SK-N-SH treated with all-trans-retinoic acid at 6 μM for 48 hours (cell line): ENCODE results near the gene KRT25.

Experiments
- ARNTL ChIP-seq: fragments of 450-650 bp; formaldehyde crosslinking; IDR thresholded peaks from 2 replicates; pipeline ENCODE4 v1.5.0; 2020; ENCODE audit warnings: low read depth, mild to moderate bottlenecking, moderate library complexity, borderline replicate concordance
- SNAI2 ChIP-seq: fragments of 250-450 bp; sonication (Bioruptor Pico); IDR thresholded peaks from 2 replicates; pipeline ENCODE4 v1.5.0; 2020; ENCODE audit warnings: mild to moderate bottlenecking, moderate library complexity
- TCF4 ChIP-seq: fragments of 250-450 bp; sonication (Bioruptor Pico); IDR thresholded peaks from 2 replicates; pipeline ENCODE4 v1.8.0; 2021; ENCODE audit warnings: mild to moderate bottlenecking, moderate library complexity, borderline replicate concordance
- ZFP3 ChIP-seq: fragments of 250-450 bp; sonication (Bioruptor Pico); IDR thresholded peaks from 2 replicates; pipeline ENCODE4 v1.5.0; 2020; ENCODE audit warnings: mild to moderate bottlenecking, moderate library complexity
- TF ChIP-seq, protein P1 (sequence below): fragments of 250-450 bp; sonication (Bioruptor Pico); IDR thresholded peaks from 2 replicates; pipeline ENCODE4 v1.8.0; 2021; ENCODE audit warnings: low read depth, mild to moderate bottlenecking, moderate library complexity, borderline replicate concordance
- TF ChIP-seq, protein P2 (sequence below): fragments of 250-450 bp; sonication (Bioruptor Pico); IDR thresholded peaks from 2 replicates; pipeline ENCODE4 v1.5.1; 2020; ENCODE audit warnings: low read depth, mild to moderate bottlenecking, moderate library complexity
- TF ChIP-seq, protein P3 (sequence below): fragments of 250-450 bp; sonication (Bioruptor Pico); IDR thresholded peaks from 2 replicates; pipeline ENCODE4 v1.8.0; 2020; ENCODE audit warnings: mild to moderate bottlenecking, moderate library complexity, borderline replicate concordance

DNA sequence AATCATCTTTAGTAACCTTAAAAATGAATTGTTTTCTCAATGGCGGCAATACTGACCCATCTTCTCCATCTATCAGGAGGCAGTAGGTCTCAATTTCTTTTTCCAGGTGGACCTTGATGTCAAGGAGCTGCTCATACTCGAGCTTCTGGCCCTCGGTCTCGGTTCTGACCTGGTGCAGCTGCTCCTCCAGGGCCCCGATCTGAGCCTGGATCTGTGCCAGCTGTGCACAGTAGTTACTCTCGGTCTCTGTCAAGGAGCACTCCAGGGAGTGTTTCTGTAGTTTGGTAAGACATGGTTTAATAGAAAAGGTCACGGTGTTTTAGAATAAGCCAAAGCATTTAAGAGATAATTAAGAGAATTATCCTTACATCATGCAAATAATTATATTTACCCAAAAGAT is 22.3 kb upstream of the KRT25 start:
- TF ChIP-seq, protein P1, sequence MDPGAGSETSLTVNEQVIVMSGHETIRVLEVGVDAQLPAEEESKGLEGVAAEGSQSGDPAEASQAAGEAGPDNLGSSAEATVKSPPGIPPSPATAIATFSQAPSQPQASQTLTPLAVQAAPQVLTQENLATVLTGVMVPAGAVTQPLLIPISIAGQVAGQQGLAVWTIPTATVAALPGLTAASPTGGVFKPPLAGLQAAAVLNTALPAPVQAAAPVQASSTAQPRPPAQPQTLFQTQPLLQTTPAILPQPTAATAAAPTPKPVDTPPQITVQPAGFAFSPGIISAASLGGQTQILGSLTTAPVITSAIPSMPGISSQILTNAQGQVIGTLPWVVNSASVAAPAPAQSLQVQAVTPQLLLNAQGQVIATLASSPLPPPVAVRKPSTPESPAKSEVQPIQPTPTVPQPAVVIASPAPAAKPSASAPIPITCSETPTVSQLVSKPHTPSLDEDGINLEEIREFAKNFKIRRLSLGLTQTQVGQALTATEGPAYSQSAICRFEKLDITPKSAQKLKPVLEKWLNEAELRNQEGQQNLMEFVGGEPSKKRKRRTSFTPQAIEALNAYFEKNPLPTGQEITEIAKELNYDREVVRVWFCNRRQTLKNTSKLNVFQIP: no peak
- TF ChIP-seq TCF4 (no peak), SNAI2 (no peak), ZFP3 (CRISPR knock-in tag) (no peak), ARNTL (no peak)
- TF ChIP-seq, protein P2, sequence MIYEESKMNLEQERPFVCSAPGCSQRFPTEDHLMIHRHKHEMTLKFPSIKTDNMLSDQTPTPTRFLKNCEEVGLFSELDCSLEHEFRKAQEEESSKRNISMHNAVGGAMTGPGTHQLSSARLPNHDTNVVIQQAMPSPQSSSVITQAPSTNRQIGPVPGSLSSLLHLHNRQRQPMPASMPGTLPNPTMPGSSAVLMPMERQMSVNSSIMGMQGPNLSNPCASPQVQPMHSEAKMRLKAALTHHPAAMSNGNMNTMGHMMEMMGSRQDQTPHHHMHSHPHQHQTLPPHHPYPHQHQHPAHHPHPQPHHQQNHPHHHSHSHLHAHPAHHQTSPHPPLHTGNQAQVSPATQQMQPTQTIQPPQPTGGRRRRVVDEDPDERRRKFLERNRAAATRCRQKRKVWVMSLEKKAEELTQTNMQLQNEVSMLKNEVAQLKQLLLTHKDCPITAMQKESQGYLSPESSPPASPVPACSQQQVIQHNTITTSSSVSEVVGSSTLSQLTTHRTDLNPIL (CRISPR knock-in tag): no peak
- TF ChIP-seq, protein P3, sequence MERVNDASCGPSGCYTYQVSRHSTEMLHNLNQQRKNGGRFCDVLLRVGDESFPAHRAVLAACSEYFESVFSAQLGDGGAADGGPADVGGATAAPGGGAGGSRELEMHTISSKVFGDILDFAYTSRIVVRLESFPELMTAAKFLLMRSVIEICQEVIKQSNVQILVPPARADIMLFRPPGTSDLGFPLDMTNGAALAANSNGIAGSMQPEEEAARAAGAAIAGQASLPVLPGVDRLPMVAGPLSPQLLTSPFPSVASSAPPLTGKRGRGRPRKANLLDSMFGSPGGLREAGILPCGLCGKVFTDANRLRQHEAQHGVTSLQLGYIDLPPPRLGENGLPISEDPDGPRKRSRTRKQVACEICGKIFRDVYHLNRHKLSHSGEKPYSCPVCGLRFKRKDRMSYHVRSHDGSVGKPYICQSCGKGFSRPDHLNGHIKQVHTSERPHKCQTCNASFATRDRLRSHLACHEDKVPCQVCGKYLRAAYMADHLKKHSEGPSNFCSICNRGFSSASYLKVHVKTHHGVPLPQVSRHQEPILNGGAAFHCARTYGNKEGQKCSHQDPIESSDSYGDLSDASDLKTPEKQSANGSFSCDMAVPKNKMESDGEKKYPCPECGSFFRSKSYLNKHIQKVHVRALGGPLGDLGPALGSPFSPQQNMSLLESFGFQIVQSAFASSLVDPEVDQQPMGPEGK (CRISPR knock-in tag): no peak
